CD4-positive, alpha-beta T cell treated with Interleukin-1 beta for 1 hour (primary cell): ENCODE measurements around the gene ETV7.
"Not testable (repeated sequence)": the region's sequence is repeated elsewhere in the genome, so short reads cannot be mapped to it uniquely, and the experiment has no call there.

Source experiments
- DNase-seq, 2 donors: peaks; one replicate each; pipeline ENCODE4 v3.0.0-alpha.2; 2020 to 2022

The ETV7 gene

DNA sequence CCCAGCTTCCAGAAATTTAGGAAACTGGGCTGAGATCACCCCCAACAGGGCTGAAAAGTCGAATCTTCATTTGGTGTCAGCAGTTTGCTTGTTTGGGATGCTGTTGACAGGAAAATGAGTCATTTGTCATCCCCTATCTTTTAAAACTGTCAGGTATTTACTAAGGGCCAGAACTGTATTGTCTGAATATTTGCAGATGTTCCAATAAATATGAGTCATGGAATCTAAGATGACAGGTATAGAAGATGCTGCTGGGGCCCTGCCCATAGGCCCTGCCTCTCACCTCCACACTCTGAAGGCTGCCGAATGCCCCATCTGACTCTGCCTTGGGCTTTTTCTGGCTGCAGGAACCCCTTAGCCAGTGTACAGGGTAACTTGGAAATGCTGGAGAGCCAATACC lies 3.9 kb downstream of the ETV7 start:
- DNase-seq: no peak

DNA sequence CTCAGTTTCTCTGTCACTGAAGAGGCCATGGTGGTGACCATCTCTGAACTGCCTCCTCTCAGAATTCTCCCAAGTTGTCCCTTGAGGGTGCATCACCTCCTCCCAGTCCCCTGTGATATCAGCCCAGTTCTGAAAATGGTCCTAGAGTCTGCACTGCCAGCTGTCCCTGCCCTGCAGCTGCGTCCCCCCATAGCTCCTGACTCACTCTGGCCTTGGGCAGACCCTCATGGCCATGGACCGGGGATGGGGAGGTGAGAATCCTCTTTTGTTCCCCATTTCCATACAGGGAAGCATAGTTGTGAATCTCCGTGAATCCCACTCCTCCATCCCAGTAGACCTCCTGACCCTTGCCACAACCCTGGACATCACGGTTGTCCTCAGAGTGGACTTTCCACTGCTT lies 4.5 kb downstream of the ETV7 start:
- no peak for DNase-seq

DNA sequence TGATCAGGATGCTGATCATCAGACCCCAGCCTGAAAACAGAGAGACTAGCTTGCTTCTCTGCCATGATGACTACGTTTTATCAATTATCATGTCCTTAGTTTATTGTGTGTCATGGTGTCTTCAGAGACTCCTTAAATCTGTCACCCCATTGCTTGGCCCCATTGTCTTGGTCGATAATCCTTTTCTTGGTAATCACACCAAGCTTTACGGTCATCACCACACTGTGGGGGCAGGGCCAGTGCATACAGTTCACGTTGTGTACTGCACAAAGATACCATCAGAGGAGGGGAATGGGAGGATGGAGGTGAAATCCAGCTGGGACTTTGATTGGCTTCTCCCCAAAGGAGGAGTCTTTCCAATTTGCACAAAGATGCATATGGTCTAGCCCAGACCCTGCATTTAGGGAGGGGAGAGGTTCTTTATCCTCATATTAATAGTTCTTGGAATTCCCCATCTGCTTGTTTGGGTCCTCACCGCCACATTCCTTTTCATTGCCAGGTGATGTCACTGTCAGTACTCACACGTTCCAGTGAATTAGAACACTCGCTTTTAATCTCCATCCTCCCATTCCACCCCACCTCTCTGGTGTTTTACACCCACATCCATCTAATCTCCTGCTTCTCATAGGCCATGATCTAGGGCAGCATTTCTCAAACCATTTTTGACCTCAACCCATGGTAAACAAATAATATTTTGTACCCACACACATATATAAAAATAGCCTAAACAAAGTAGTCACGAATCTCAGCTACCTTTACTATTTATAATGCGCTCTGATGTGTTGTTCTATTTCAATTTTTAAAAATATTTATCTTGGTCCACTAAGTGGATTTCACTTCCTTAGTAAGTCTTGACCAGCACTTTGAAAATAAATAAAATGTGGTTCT lies 5.7 kb downstream of the ETV7 start:
- DNase-seq: no peak

DNA sequence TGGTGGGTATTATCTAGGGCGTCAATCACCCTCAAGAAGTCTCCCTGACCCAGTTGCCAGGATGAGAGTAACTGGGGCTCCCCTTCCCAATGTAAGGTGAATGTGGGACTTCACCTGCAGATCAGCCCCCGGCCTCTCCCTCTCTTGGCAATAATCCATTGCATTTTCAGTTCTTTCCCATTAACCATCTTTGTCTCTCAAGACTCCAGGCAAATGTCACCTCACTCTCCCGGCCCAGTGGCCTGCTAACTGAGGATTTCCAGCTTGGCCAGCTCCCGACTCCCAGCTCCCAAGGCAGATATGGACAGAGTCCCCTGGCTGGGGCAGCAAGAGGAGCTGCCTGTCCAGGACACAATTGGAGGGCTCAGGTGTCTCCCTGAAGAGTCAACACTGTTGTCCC lies 7.3 kb downstream of the ETV7 start:
- no peak for DNase-seq

DNA sequence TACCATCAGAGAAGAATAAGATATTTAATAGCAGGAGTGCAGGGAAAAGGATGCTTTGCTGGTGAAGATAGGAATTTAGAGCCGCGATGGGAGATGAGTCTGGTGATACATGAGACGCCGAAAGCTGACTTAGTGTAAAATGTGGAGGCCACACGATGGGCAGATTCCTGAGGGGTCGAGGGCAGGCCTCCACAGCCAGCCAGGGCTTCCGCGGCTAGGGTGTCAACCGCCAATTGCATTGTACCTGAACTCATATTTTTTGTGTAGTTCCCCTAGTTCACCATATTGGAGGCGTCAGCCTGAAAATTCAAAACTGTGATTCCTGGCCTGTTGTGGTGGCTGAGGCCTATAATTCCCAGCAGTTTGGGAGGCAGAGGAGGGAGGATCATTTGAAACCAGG lies 8.5 kb downstream of the ETV7 start:
- no peak for DNase-seq

DNA sequence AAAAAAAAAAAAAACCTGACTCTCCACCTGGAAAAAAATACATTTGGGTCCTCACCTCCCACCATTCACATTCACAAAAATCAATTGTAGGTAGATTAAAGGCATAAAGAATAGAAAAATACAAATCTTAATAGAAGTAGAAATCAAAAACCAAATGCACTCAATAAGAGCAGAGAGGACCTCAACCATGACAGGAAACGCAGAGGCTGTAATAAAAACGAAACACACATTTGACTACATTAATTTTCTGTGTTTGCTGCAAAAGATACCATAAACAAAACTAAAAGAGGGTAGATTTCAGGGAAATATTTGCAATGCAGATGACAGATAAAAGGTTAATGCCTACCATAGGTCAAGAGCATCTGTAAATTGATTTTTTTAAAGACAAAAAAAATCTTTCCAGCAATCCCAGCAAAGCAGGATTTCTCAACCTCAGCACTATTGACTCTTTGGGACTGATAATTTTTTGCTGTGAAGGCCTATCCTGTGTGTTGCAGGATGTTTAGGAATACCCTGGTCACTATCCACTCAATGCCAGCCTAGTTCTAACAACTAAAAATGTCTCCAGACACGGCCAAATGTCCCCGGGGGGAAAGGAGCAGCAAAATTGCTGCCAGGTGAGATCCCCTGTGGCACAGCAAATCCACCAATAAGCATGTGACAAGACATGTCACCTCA lies 9.1 kb downstream of the ETV7 start:
- DNase-seq: no peak

DNA sequence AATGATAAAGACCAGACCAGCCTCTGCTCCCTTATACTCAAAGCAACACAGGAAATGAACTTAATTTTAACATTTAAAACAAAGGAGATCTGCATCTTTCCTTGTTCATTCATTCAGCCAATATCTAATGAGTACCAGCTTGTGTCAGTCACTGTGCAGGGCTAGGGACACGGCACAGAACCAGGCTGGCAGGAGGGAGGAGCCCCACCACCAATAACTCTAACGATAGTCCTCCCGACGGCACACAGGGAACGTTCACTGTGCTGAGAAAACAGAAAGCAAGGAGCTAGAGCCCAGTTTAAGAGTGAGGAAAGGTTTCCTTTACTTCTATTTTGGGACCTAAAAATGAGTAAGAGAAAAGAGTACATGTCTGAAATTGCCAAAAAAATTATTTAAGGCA lies 9.9 kb downstream of the ETV7 start:
- no peak for DNase-seq

DNA sequence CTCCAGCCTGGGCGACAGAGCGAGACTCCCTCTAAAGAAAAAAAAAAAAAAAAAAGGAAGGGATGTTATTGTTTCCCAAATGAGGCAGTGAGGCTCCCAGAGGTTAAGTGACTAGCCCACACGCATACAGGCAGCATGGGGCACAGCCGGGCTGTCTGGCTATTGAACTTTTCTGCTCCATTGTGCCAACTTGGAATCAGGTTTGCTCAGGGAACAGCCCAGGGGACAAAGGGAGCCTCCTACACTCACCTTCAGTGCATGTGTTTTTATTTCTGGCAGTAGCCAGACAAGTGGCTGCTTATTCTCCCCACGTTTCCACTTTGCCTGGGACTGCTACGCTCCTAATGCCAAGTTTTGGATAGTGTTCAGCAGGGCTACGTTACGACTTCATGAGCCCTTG lies 10.7 kb downstream of the ETV7 start:
- DNase-seq: no peak

DNA sequence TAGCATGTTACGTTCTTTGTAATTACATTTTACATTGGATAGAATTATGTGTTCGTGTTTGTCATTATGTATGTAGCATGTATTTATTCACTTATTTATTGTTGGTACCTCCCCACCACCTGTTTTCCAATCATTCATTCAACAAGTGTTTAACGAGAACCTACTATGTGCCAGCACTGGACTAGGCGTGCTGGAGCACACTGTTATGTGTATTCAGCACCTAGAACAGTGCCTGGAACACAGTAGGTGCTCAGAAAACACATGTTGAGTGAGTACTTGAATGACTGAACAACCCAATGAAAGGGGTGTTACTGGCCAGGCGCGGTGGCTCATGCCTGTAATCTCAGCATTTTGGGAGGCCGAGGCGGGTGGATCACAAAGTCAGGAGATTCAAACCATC lies 11.3 kb downstream of the ETV7 start:
- DNase-seq: no peak

DNA sequence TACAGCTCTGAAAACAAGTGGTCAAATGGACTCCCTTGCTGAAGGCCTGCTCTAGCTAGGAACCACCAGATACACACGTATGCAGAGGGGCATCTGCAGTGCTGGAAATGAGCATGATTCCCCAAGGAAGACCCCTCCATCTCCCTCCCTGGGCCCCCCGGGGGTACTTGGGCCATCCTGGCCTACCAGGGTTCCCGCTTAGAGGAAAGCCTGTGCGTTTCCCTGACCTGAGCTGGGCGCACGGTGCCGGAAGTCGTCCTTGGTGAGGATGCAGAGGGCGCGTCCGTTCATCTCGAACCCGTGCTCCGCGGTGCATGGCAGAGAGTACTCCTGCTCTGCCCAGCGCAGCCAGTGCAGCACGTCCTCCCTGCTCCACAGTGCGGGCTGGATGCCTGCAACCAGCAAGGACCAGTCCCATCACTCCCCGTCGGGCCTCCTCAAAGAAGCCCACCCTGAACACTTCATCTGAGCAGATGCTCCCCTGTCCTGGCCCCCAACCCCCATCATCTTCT lies 11.8 kb downstream of the ETV7 start:
- DNase-seq: no peak

DNA sequence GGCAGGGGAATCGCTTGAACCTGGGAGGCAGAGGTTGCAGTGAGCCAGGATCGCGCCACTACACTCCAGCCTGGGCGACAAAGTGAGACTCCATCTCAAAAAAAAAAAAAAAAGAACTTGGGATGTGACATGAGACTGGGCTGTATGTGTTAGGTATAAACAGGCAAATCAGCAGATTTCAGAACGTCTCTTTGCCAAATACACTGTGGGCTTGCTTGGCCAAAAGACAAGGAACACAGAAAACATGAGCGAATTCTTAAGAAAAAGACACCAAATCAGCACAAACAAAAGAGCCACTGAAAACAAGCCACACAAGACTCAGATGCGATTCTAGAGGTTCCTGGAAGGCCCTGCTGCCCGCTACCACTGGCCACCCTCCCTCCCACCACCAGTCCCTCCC lies 12.5 kb downstream of the ETV7 start:
- no peak for DNase-seq

DNA sequence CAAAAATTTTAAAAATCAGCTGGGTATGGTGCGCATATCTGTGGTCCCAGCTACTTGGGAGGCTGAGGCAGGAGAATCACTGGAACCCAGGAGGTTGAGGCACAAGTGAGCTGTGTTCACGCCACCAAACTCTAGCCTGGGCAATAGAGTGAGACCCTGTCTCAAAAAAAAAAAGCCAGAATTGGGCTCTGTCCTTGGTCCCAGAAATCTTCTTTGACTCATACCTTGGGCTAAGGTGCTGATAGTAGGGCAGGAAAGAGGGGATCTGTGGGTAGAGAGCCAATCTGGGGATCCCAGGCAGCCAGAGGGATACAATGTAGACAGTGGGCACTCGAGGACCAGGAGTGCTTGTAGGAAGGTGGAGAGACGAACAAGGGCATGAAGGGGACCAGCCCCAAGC lies 13.3 kb downstream of the ETV7 start:
- DNase-seq: no peak

DNA sequence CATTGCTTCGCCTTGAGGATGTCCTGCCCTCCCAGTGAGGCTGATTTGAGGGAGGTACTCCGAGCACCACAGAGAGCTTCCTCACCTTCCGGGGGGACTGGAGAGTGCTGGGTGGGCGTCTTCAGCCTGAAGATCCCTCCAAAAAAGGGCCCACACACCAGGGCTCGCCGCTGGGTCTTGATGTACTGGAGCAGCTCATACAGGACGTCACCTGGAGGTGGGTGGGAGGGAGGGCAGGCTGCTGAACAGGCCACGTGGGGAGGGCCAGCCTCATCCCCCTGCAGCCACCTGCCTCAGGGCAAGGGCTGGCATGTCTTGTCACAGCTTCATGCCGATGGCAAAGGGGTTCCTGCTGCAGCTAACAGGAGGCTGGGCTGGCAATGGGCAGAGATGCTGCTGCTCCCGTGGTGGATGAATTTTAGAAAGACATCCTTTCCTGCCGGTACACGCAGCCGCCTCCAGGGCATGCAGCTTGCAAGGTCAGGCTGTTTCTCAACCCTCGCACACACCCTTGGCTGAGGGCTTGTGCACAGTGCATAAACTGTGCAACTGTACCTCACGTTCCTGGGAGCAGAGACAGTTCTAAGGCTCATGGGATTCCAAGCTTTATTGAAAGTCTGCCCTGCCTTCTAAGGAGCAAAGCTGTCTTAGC lies 14.0 kb downstream of the ETV7 start:
- no peak for DNase-seq

DNA sequence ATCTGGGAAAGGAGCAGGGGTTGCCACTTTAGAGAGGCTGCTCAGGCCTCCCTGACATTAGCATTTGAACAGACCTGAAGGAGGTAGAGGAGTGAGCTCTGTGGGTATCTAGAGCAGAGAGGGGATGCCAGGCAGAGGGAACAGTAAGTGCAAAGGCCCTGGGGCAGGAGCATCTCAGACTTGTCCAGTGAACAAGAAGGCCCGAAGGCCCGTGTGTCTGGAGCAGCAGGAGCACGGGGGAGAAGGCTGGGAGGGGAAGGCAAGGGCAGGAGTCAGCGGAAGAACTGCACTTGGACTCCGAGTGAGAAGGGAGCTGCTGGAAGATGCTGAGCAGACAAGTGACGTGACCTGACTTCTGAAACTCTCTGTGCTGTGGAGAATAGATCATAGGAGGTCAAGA lies 15.4 kb downstream of the ETV7 start:
- DNase-seq: no peak

DNA sequence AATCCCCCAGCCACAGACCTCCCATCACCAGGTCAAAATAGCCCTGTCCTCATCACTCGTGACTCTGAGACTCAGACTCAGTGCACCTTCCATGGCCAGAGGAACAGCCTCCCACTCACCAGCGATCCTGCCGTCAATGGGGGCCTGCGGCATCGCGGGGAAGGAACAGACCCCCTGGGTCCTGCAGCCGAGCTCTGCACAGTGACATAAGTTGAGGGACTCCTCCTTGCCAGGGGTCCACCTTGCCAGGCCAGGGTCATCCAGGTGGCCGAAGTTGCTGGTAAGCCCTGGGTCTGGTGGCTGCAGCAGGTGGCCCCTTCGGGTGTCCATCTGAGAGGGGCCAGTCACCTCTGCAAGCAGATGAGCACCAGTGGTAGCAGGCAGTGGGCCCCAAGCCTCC lies 16.3 kb downstream of the ETV7 start:
- no peak for DNase-seq

DNA sequence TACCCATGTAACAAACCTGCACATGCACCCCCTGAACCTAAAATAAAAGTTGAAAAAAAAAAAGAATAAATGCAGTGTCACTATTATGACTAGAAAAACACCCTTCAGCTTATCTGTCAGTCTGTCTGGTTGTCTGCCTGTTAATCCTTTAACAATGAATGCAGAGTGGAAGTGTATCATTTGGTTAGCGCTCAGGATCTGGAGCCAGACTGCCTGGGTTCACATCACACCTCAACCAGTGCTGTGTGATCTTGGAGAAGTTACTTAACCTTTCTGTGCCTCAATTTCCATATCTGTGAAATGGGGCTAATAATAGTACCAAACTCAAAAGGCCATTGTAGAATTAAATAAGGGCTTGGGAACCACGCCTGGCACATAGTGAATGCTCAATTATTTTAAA lies 16.8 kb downstream of the ETV7 start:
- no peak for DNase-seq

DNA sequence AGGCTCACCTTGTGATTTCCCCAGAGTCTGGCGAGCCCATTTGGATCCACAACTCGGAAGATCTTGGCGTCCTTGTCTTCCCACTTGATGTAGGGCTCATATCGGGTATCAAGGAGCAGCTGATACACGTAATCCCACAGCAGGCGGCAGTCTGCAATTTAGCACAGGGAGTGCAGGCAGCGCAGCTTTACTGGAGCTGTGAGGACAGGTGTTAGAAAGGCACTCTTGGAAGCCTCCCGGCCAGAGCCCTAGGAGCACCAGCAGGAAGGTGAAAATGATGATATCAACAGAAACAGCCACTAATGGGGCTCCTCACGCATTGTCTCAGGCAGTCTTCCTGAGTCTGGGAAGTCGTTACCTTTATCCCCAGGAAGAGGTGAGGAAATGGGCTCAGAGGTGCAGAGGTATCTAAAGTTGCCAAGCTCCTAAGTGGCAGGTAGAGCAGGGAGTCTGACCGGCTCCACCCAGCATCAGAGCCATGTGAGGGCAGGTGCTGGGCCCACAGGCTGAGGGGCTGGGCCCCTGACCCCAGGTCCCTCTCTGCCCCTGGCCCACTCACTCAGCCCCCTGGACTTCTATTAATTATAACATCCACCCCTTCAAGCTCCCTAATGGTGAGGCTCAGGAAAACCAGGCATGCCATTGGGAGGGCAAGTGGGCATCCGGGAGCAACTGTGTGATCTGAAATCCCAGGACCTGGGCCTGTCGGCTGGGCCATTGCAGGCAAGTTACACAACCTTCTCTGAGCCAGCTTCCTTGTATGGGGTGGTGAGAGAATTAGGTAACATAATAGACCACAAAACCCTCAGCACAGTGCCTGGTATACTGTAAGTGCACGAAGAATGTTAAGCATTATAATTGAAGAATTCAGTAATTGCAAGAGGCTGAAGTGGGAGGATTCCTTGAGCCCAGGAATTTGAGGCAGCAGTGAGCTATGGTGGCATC lies 18.3 kb downstream of the ETV7 start:
- DNase-seq: peak in 1 of 2 donors; percentile 11

DNA sequence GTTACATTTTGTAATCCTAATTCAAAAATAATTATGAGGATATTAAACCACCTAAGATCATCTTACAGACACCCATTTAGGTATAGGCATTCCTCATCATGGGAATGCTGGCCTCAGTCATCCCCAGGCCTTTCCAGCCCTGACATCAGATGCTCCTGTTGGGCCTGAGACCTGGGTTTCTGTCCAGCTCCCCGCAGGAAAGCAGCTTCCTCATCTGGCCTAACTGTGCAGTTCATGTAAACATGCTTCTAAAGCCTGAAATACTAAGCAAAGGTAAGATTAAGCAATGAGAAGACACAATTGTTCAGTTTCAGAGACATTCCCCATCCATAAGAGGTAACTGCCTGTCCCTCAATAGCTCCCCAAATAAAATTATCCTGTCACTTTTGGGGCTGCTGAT lies 19.0 kb downstream of the ETV7 start:
- DNase-seq: no peak

DNA sequence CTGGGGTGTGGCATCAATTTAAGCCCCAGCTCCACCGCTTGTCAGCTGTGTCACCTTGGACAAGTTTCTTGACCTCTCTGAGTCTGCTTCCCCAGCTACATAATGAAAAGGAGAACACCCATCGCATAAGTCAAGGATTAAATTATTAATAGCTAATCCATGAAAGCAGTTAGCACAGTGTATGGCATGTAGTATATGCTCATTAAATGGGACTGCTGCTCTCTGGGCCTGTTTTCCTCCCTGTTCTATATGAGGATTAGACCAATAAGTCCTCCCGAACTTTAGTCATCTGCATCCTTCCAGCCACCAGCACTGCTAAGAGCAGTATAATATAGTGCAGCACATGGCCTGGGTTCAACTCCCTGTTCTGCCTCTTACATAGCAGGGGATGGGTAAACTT lies 19.7 kb downstream of the ETV7 start:
- DNase-seq: no peak

DNA sequence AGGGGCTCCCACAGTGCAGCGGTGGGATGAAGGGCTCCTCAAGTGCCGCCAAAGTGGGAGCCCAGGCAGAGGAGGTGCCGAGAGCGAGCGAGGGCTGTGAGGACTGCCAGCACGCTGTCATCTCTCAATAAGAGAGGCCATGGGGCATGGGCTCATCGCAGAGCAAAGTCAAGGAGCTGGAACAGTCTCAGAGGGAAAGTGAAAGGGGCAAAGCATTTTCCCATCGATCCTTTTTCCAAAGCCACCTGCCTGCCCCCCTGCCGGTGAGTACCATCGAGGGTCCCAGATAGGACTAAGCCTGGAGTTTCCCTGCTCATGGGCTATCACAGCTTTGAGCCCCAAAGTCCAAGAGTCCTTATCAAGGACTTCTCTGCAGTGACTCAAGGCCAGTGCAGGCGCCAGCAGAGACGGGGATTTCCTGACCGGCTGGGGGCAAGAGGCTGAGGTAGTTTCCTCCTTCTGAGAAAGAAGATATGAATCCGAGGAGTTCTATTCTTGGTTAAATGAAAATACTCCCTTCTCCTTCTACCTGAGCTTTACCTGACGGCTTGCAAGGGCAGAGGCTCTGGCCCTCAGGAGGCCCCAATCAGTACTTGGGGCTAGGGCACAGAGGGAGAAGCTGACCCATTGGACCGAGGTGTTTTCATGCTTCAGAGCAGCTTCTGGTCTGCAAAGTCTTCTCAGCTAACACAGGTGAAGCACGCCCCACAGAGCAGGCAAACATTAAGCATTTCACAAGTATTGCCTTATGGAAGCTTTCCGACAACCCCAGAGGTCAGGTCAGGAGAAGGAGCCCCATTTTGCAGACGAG lies 22.6 kb downstream of the ETV7 start:
- peak in 1 of 2 donors; percentile 40 for DNase-seq

DNA sequence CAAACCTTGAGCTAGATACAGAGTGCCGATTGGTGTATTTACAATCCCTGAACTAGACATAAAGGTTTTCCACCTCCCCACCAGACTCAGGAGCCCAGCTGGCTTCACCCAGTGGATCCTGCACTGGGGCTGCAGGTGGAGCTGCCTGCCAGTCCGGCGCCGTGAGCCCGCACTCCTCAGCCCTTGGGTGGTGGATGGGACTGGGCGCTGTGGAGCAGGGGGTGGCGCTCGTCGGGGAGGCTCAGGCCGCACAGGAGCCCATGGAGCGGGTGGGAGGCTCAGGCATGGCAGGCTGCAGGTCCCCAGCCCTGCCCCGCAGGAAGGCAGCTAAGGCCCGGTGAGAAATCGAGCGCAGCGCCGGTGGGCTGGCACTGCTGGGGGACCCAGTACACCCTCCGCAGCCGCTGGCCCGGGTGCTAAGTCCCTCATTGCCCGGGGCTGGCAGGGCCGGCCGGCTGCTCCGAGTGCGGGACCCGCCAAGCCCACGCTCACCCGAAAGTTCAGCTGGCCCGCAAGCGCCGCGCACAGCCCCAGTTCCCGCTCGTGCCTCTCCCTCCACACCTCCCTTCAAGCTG lies 23.3 kb downstream of the ETV7 start:
- DNase-seq: not testable (repeated sequence)
